COR-L47 (cell line): ENCODE data around the gene LMO1.

Experiments used
- DNase-seq: peaks from one replicate; lab custom pipeline; 2025; lab: John Stamatoyannopoulos, UW

Gene LMO1

DNA sequence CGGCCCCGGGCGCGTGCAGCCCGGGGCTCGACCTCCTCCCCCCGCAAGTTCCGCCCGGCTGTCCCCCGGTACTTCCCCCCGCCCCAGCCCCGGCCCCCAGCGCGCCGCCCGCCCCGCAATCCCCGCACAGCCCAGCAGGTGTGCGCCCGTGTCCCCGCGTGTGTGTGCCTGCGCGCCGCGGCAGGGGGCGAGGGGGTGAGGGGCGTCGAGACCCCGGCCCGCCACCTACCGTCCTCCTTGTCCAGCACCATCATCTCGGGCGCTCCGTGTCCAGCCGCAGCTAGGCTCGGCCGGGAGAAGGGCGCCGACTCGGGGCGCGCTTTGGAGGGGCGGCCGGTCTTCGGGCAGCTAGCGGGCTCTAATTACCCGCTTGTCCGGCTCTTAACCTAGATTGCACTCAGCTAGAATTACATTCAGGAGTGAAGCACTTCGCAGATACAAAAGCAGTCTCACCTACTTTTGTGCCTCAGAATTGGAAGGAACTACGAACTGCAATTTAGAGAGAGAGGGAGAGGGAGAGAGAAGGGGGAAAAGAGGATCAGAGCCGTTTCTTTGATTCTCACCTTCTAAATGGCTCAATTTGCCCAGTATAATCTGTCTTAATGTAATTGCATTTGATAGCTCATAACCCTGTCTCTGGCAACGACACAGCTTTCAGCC lies 439 bp downstream of the LMO1 start:
- DNase-seq, result no peak

GRCh38 chr11:8262552-8263108 lies 1.0 kb downstream of the LMO1 start:
- peak; percentile 41 for DNase-seq

- no peak for DNase-seq
Measured at GRCh38 chr11:8261921-8262551, 1.6 kb downstream of the LMO1 start.

GRCh38 chr11:8261291-8261690 lies 2.4 kb downstream of the LMO1 start:
- no peak for DNase-seq

DNA sequence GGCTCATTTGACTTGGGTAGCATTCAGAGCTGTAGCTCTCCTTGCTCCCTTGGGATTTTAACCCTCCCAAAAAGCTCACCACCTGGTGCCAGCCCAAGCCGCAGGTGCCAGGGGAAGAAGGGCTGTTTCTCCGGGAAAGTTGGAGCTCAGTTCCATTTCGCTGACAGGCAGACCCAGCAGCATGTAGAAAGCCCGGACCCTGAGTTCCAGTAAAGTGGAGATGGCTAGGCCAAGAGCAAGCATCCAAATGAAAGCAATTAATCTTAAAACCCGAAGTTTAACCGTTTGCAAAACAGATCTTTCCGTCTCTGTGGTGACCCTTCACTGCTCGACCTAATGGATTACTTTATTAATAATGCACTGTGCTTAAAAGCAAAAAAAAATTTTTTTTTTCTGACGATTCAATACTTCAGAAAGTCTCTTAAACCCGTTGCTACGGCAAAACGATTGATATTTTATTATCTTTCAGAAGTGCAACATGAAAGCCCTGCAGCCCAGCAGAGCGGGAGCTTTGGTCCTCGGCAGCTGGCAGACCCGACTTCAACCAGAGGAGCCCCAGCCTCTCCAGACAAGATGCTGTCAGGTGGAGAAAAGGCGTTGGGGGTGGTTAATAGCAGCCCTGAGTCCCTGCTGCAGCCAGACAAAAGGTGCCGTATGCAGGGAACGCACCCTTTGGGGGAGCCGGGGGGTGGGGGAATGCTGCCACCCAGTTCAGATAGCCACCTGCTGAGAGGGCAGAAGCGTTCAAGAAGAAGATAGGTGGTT lies 3.3 kb downstream of the LMO1 start:
- no peak for DNase-seq

DNA sequence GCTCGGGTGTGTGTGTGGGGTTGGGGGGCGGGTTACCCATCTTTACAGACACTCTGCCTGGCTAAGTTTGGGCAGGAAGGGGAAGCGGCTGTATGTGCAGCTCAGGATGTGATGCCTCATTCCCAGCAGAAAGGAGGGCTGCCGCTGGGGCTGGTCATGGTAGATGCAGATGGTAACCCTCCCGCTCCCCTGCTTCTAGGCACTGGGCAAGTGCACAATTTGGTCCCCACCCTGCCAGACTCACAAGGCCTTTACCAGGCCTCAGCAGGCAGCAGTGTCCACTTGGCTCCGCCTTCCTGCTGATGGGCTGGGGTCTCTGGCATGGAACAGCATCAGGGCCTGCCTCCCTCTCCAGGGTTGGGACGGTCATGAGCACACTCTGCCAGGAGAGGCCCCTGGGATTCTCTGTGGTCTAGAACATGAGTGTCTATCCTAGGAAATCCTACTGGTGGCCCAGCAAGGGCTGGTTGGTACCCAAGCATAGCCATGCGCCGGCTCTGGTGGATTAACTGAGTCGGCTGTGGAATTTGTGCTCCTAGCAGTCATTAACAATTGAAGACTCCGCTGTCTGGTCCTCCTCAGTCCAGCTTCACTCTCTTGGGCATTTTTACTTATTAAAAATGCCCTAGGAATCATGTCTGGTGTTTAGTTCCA lies 4.2 kb downstream of the LMO1 start:
- no peak for DNase-seq

DNA sequence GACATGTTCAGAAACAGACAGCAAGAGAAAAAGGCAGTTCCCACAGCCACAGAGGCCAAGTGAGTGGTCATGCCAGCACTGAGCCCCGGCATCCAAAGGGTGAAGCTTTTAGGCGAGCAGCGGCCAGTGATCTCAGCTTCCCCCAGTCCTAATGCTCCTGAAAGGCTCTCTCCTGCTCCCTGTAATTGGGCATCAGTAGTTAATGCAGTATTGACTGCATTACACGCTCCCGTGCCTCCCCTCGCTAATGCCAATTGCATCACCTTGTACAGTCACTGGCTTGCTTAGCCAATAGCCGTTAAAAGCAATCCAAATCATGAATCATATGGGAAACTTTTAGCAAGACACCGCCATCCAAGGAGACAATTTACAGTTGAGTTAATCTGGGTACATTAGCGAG lies 4.9 kb downstream of the LMO1 start:
- no peak for DNase-seq

- DNase-seq, result peak; percentile 6
Measured at GRCh38 chr11:8258289-8258688, 5.4 kb downstream of the LMO1 start.

DNA sequence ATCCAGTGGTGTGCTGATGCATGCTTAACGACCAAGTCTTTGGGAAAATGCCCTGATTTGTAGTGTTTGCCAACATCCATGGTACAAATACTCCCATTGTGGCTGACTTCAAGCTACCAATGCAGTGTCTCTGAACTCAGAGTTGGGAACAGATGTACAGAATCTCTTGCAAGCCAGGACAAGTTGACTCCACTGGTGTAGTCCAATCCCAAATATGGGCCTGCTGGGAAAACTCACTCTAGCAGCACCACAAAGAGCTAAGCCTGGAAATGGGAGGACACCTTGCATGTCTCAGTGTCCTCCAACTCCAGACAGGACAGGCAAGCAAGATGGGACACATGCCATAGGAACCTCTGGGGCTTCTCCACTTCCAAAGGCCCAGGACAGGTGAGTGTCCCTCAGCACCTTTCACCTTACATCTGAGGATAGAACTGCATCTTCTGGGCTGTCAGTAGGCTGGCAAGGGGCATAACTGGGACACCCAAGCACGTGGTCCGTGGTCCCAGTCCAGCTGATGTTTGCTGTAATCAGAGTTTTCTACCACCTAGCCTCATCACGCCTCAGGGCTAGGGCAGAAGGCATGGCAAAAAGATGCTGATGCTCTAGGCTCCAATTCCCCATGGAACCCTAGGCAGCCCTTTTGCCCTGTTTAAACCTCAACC lies 6.5 kb downstream of the LMO1 start:
- no peak for DNase-seq

DNA sequence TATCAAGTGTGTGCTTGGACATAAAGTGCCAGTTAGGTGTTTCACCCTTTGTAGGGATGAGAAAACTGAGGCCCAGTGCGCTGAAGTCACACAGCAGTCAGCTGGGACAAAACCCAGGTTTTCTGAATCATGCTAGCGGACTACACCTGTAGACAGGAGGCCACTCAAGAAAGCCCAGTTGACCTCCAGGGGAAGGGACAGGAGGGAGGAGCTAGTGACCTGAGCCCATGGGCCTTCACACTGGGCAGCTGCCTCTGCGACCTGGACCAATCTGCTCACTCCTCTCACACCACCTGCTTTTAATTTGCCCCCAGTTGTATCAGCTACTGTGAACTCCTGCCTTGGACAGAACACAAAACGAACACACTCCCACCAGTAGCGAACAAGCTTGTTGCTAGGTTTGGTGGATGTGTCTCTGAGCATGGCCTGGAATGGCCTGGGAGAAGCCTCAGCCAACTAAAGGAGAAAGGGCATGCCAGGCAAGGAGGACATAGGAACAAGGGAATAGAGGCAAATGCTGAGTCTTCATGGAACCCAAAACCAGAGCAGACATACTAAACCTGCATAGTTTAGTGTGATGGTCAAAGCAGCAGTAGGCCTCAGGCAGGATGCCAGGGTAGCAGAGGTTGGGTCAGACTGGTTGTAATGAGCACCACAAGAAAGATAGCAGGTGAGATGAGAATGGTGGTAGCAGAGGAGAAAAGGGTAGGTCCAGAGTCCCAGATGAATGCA lies 7.2 kb downstream of the LMO1 start:
- no peak for DNase-seq

DNA sequence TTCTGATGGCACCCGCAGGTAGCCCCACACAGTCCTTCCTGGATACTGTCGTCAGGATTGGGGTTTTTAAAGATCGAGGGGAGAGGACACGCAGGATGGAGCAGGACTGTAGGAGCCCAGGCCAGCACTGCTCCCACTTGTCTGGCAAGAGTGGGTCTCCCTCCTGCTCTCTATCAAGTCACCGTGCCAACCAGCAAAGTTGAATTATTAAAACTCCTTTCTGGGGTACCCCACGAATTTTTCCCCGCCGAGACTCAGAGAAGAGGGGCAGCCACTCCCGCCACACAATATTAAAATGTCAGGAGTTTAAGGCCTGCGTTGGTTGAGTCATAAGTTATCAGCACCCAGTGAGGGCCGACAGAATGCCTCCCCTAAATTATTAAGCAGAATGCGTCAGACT lies 10.1 kb downstream of the LMO1 start:
- no peak for DNase-seq

- no peak for DNase-seq
Measured at GRCh38 chr11:8252946-8253345, 10.7 kb downstream of the LMO1 start.

GRCh38 chr11:8252388-8252787 lies 11.3 kb downstream of the LMO1 start:
- no peak for DNase-seq

DNA sequence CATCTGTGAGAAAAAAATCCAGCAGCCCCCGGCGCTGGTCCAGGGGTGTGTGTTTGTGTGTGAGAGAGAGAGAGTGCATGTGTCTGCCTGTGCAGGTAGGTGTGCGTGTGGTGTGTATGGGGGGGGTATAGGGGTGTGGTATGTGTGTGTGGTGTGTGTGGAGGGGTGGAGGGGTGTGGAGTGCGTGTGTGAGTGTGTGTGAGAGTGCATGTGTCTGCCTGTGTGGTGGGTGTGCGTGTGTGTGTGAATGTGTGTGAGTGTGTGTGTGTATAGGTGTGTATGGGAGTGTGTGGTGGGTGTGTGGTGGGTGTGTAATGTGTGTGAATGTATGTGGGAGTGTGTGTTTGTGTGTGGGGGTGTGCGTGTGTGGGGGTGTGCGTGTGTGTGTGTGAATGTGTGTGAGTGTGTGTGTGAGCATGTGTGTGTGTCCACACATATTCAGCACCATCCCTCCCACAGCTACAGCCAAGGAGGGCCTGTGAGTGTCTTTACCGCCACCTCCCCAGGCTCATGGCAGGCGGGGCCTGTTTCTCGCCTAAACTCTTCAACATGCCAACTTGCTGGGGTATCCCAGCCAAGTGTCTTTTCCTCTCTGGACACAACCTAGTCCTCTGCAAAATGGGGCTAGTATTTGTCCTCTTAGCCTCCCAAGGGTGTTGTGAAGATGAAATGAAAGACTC lies 11.9 kb downstream of the LMO1 start:
- DNase-seq, result no peak

DNA sequence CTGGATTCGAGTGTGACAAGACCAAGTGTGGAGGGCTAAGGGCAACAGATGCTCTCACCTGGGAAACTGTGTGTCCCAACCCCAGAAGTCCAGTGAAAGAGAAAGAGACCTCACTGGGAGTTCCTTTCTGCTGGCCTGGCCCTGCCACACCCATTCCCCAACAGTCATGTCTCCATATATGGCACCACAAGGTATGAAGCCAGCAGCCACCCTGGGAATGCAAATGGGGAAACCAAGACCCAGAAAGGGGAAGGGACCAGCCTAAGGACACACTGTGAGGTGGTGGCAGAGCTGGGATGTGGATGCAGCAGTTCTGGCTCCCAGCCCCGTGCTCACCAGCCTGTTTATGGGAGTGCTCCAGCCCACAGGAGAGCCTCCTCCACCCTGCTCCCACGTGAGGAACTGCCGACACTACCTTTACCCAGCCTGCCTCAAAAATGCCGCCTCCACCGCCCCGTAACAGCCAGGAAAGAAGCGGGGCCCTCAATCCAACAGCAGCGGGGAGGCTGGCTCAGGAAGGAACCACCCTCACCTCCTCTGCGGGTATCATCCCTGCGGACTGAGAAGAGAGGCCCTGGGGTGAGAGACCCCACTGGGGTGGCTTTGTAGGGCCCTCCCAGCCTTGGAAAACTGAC lies 12.6 kb downstream of the LMO1 start:
- DNase-seq, result no peak

DNA sequence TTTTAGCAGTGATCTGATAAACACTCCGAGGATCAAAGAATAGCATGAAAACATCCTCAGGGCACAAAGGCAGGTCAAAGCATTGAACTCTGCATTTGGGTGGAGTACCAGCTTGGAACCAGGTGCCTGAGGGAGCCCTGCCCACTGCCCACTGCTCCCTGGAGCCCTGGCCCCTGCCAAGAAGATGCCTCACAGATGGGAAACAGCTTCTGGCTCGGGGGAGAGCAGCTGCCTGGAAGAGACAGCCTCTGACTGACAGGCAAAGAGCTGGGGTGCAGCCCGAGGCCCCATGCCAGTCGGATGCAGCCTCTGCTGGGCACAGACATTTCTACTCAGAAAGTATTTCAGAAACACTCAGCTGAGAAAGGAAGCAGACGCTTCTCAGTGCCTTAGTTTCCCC lies 13.2 kb downstream of the LMO1 start:
- DNase-seq, result no peak

GRCh38 chr11:8249482-8249881 lies 14.2 kb downstream of the LMO1 start:
- DNase-seq, result no peak

DNA sequence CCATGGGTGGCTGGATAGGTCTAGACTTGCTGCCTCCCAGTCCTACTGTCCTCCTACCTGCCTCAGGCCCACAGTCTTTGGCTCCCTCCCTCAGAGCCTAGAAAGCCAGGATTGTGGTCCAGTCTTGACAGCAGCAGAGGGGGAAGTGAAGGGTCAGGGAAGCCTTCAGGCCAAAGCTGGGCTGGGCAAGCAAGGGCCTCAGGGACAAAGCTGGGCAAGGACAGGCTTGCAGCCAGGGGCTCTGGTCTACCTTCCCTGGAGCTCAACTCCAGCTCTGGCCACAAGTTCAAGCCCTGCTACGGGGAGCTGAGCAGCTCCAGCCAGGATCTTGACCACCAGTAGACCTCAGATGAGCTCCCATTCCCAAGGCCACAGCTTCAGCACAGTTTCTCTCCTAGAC lies 14.9 kb downstream of the LMO1 start:
- DNase-seq, result no peak

GRCh38 chr11:8247312-8247711 lies 16.4 kb downstream of the LMO1 start:
- peak; percentile 8 for DNase-seq

DNA sequence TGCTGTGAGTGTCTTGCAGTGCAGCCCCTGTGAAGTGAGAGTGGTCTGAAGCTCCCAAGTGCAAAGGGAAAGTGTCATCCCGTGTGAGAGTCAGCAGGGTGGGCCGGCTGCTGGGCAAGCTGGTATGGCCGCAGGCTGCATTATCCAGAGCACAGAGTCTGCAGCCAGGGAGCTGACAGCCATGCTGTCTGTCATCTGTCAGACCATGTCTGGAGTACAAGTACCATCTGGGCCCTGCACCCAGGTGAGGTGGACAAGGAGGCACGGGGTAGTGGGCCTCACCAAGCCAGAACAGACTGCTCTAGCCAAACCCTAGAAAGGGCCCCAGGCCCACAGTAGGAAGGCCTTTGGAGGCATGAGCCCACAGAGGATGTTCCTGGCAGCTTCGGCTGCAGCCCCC lies 20.2 kb downstream of the LMO1 start:
- no peak for DNase-seq
